HG02642 (cell line): ENCODE results near the gene TMPRSS4.

Experiments used
- ATAC-seq: cut with Tn5 transposase; IDR thresholded peaks from one replicate; pipeline ENCODE4 v1.9.1; 2021; ENCODE audit warnings: mild to moderate bottlenecking; ENCODE audit not compliant: unreplicated experiment, poor library complexity

TMPRSS4 gene

GRCh38 chr11:118126082-118126838 lies 49.4 kb downstream of the TMPRSS4 start:
- ATAC-seq = no peak

DNA sequence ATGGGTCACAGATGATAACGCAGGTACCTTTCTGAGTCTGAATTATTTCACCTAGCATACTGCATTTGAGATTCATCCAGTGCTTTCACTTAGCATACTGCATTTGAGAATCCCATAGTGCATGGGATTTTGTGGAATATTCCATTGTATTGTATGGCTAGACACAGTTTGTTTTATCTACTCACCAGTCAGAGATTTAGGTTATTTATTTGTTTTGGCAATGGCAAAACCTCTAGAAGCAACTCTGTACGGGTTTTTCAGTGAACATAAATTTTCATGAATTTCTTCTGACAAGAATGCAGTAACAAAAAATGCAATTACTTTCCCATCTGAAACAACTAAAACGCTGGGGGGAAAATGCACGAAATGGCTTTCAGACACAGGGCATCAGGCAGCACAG lies 51.4 kb downstream of the TMPRSS4 start:
- ATAC-seq = no peak

- ATAC-seq = no peak
These were observed 52.0 kb downstream of the TMPRSS4 start for GRCh38 chr11:118128721-118129470.

DNA sequence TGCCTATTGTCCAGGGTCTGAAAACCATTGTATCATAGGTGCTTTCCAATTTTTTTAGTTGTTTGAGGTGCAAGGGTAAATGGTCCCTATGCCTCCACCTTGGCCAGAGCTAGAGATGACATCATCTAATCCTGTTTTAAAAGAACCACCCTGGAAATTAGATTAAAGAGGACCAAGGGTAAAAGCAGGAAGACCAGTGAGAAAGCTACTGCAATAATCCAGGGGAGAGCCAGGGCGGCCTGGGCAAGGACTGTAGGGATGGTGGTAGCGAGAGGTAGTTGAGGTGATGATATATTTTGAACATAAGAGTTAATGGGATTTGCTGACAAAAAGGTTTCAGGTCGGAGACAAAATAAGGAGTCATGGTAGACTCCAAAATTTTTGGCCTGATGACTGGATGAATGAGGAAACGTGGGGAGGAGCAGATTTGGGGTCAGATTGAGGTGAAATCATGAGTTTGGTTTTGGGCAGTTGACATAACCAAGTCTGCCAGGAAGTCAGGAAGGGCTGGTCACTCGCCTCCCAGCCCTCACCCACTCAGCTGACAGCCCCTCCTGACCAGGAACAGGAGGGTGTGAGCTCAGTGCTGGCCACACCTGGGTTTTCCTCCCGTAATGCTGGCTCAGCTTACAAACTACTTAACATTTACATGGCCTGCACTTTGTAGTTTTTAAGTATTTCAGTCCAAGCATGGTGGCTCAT lies 52.7 kb downstream of the TMPRSS4 start:
- no peak for ATAC-seq

DNA sequence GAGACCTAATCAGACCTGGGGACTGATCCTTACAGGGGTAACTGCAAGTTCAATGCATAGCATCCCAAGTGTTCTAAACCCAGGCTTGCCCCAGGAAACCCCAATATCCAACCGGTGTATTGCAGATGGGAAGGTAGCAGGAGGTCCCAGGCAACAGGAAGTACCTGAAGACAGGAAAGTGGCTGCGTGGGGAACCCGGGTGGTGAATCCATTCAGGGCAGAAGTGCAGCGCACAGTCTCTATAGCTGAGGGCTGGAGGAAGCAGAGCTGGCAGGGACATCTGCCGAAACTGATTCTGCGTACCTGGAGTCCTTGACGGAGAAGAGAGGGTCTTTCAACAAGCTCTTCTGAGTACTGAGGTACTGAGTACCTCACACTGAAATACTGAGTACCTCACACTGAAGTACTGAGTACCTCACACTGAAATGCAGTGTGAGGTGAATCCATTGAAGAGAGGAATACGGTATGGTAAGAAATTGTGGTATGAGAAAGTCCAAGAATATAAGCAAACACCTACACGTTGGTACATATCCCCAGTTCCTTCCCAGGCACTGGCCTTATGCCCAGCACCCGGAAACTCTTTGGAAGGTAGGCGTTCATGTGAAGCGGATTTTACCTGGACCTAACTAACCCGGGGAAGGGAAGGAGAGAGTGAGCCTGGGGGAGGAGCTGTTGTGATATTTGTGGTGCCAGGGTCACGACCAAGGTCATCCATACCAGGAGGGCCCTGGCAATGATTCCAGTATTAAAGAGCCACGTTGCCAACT lies 55.7 kb downstream of the TMPRSS4 start:
- ATAC-seq = no peak

DNA sequence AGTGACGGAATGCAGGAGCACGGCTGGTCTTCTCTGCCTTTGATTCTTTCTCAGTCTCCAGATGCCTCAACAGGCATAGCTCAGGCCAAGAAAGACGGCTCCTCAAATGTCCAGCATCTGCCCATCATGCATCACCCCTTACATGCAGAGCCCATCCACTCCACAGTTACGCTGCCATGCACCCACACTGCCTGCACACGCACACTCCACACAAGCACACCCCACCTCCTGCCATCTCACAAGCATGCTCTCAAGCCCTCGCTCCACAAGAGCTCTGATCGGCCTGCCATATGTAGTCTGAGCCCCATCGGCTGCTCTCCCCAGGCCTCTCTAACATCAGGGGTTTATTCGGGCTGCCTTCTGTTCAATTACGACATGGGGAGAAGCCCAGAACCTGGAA lies 56.9 kb downstream of the TMPRSS4 start:
- no peak for ATAC-seq

GRCh38 chr11:118135051-118135795 lies 58.3 kb downstream of the TMPRSS4 start:
- ATAC-seq = no peak

DNA sequence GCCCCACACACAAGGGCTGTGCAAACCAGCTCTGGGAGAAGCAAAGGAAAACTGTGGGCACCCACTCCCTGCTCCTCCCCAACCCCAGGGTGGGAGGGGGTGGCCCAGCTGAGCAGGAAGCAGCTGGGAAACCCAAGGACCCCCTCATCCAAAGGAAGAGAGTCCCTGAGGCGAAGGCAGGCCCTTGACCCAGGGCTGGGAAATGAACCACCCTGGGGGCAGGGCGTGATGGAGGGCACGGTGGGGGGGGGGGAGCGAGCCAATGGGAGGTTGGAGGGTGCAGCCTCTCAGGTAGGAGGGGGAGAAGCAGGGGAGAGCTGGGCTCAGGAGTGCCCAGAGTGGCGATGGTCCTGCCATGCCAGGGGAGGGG lies 58.9 kb downstream of the TMPRSS4 start:
- ATAC-seq = no peak

DNA sequence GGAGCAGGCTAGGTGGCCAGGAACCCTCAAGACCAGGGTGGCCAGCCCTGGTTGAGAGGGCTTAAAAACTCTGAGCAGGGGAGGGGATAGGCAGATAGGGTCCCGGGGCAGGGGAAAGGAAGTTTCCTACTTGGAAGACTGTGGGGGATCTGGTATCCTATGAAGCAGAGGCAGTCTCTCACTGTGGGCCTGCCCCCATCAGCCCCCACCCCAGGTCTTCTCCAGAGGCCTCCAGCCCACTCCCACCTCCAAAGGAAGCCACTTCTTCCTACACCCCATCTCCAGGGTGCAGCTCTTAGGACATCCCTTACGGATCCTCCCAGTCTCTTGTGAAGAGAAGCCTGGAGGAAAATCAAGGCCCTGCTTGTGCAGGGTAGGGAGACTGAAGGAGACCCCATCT lies 59.5 kb downstream of the TMPRSS4 start:
- ATAC-seq = no peak

DNA sequence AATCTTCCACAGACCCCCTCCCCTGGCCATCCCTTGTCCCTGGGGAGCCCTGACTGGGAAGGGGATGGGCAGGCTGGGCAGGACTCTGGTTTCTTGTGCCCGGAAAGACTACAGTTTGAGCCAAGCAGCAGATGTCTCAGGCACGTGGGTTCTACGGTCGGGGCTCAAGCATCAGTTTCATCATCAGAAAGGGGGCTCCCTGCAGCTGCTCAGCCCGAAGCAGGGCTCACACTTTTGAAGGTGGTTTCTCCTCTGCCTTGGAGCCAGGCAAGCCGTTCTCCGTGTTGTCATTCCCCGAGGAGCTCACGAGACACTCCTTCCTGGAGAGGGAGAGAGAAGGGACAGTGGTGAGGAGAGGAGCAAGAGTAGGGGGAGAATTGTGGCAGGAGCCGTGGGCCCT lies 59.9 kb downstream of the TMPRSS4 start:
- ATAC-seq = no peak

DNA sequence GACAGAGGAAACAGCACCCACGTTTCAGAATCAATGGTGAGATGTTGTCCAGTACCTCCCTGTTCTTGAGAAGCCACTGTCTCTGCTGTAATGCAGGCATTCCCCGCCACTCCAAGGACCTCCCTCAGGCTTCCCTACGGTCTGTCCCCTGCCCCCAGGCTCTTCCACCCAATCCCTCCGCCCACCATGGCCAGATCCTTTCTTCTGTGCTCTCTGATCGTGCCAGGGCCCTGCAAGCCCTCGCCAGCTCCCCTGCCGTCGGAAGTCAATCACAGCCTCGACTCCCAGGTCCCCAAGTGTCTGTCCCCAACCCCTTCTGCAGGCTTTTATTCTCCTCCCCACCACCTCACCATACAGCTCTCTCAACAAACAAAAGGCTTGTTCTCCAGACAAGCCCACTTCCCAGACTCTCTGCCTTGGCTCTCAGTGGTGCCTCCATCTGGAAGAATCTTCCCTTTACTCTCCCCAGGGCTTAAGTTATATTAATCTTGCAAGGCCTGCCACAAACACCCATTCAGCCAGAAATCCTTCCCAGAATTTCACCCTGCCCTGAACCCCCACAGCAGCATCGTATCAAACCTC lies 62.1 kb downstream of the TMPRSS4 start:
- no peak for ATAC-seq

DNA sequence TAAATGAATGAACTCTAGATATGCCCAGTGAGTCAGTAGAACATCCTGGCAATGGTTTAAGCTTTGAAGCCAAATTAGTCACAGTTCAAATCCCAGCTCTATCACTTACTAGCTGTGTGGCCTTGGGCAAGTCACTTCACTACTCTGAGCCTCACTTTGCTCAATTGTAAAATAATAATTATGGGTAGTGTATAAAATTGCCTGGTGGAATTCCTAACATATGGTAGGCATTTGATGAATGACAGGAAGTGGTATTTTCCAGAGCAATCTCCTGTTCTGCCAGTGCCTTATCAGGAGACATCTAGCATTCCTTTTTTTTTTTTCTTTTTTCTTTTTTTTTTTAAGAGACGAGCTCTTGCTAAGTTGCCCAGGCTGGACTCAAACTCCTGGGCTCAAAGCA lies 62.7 kb downstream of the TMPRSS4 start:
- ATAC-seq = no peak

DNA sequence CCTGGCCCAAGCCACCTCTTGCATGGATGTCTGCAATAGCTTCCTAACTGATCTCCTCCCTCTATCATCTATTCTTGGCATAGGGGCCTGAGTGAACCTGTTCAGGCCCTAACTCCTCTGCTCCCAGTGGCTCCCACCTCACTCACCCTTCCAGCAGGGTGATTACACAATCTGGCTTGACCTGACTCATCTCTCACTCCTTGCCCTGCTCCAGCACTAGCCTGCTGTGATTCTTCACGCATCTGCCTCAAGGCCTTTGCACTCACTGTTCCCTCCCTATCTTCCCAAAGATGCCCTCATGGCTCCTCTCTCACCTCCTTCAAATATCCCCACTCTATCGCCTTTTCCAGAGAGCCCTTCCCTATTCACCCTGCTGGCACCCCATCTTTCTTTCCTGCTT lies 65.2 kb downstream of the TMPRSS4 start:
- ATAC-seq = no peak

DNA sequence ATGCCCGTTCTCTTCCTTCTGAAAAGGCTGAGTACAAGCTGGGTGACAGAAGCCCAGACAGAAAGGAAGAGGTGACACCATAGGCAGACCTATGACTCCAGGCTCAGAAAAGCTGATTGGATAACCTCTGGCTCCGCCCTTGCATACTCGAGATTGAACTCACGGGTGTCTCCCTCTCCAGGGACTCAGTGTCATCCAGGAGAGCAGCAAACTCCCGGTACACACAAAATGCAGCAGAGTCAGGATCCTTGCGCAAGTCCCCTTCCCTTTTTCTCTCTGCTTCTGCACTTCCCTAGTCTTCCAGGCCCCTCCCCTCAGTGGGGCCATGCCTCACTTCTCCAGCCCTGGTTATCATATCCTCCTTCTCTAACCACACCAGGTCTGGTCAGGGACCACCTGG lies 65.9 kb downstream of the TMPRSS4 start:
- ATAC-seq = no peak

DNA sequence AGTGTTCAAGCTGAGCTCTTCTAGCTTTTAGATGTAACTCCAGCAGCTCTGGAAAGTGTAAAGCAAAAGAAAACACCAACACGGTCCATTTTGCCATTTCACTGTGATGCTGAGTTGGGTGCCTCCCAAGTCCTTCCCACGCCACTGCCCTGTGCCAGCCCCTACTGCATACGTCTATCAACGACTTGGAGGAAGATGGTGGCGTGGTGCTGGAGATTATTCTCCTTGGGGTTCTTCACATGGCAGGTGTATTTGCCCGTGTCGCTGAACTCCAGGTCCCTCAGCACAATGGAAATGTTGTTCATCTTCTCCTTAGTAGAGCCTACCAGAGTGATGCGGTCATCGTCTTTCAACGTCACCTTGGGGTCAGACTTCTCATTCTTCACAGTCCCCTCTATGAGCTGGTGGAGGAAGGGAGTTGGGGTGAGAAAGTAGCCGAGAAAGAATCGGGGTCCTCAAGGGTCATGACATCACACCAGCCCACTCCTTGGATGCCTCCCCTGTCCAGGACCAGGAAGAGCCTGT lies 66.8 kb downstream of the TMPRSS4 start:
- ATAC-seq = no peak

- ATAC-seq = no peak
These were observed 67.7 kb downstream of the TMPRSS4 start for GRCh38 chr11:118144301-118145268.

- ATAC-seq = peak; percentile 88
These were observed 68.7 kb downstream of the TMPRSS4 start for GRCh38 chr11:118145285-118146227.
